GM18508 (cell line): ENCODE results near the gene TIMM13.
"Not testable (repeated sequence)": the region's sequence is repeated elsewhere in the genome, so short reads cannot be mapped to it uniquely, and the experiment has no call there.

ENCODE experiments used
- ATAC-seq: cut with Tn5 transposase; IDR thresholded peaks from one replicate; pipeline ENCODE4 v1.9.1; 2021; ENCODE audit warnings: moderate number of reproducible peaks; ENCODE audit not compliant: insufficient read depth, unreplicated experiment

Gene TIMM13

DNA sequence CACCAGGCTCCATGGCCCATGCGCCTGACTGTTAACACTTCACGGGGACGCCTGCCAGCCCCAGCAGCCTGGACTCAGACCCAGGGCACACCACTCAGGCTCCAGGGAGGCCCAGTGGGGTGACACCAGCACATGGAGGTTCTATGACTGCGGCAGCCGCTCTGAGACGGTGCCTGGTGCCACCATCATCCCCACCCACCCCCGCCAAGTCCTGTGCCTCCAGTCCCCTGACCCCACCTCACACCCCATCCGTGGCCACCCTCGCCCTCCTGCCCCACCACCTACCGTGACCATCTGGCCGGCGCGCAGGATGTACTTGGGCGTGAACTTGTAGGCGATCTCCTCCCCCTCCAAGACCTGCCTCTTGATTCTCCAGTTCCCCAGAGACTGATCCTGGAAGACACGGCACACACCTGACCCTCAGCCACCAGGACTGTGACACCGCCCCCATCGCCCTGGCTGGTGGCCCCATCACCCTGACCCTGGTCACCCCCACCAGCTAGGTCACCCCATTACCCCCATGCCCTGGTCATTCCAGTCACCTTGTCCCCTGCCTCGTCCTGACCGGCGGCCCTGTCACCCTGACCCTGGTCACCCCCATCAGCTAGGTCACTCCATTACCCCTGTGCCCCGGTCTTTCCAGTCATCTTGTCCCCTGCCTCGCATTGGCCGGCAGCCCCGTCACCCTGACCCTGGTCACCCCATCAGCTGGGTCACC lies 4.9 kb upstream of the TIMM13 start:
- no peak for ATAC-seq

GRCh38 chr19:2431318-2432055 lies 4.1 kb upstream of the TIMM13 start:
- no peak for ATAC-seq

GRCh38 chr19:2429917-2430535 lies 2.6 kb upstream of the TIMM13 start:
- no peak for ATAC-seq

- no peak for ATAC-seq
Observed at GRCh38 chr19:2428756-2429711, 1.6 kb upstream of the TIMM13 start.

DNA sequence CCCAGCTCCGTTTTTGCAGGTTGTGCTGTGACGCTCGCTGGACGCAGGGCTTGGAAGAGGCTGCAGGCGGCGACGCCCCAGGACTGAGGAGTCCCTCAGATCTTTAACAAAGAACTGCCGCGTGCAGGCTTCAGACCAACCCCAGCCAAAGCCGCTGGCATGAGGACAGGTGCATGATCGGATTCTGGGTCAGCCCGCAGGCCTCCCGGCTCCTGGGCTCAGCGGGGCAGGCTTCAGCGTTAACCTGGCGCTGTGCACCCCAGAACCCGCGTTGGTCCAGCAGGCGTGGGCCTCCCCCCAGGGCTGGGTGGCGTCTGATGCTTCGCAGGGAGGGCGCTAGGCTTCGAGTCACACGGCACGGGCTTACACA lies 920 bp upstream of the TIMM13 start:
- ATAC-seq = no peak

- peak; percentile 6 for ATAC-seq
Observed at GRCh38 chr19:2426611-2427428, 566 bp downstream of the TIMM13 start.

DNA sequence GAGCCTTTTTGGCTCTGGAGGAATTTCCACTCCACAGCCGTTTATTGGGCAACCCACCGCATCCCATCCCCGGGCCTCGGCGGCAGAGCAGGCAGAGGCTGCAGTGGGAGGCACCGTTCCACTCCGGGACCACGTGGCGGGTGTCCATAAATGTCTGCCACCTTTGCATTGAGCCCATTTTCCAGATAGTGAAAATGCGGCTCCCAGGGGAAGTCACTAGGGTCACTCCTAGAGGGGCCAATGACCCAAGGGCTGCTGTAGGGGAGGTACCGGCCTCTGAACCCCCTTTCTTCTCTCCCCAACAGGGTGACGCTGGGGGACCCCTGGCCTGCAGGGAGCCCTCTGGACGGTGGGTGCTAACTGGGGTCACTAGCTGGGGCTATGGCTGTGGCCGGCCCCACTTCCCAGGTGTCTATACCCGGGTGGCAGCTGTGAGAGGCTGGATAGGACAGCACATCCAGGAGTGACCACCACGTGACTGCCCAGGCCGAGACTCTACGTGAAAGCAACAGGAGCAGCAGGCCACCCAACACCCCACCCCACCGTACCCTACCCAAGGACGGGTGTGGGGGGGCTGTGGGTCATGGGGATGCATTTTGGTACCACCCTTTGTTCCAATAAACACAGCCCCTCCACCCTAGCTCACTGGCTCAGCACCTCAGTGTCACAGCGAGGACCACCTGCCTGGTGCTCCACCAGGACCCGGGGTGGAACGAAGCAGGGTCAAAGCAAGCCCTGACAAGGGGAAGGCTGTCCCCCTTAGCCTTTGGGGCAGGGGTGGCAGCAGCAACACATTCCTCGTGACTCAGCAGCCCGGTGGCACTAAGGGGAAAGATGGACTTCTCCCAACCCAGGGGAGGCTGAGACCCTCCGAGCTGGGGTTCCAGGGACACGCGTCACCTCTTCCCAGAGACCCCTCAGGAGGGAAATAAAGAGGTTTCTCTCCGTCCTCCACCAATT lies 1.5 kb downstream of the TIMM13 start:
- no peak for ATAC-seq

GRCh38 chr19:2424686-2425621 lies 2.4 kb downstream of the TIMM13 start:
- ATAC-seq = no peak

DNA sequence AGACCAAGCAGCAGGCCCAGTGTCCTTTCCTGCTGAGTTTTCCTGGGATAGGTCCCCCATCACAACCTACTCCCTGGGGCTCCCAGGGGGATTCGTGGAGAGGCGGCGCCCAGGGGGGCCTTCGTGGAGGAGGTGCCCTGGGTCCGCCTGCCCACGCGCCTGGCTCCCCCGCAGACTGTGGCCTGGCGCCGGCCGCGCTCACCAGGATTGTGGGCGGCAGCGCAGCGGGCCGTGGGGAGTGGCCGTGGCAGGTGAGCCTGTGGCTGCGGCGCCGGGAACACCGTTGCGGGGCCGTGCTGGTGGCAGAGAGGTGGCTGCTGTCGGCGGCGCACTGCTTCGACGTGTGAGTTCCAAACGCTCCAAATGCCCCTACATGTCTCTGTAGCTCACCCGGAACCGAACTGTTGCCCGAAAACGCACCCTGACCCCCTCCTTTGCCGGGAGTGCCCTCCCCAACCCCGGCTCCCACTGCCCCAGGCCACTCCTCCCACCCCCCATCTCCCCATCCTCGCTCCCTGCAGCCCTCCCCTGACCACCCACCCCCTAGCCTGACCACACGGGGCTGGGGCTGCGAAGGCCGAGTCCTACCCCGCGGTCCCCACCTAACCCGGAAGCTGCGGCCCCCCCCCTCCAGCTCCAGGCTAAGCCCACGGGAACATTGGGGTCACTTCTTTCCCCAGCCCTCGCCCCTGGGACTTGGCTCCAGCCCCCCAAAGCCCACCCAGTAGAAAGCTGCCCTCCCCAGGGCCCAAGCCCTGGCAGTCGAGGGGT lies 3.3 kb downstream of the TIMM13 start:
- ATAC-seq = no peak

- ATAC-seq = no peak
Observed at GRCh38 chr19:2423071-2423914, 4.1 kb downstream of the TIMM13 start.

GRCh38 chr19:2421581-2422306 lies 5.6 kb downstream of the TIMM13 start:
- ATAC-seq = no peak

DNA sequence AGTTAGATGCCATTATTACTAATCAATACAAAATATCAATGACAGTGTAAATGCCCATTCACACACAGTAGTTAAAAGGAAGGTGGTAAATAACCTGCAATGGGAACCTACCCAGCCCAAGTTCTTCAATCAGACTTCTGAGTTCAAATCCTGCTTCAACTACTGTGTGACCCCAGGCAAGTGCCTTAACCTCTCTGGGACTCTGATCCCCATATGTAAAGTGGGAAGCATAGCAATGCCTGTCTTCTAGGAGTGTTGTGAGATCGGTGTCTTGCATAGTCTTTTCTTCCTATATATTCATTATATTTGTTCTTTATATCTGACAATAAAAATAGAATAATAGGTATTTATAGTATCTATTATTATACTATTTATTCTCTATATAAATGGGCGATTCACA lies 6.9 kb downstream of the TIMM13 start:
- no peak for ATAC-seq

GRCh38 chr19:2419754-2420153 lies 7.6 kb downstream of the TIMM13 start:
- ATAC-seq = no peak

DNA sequence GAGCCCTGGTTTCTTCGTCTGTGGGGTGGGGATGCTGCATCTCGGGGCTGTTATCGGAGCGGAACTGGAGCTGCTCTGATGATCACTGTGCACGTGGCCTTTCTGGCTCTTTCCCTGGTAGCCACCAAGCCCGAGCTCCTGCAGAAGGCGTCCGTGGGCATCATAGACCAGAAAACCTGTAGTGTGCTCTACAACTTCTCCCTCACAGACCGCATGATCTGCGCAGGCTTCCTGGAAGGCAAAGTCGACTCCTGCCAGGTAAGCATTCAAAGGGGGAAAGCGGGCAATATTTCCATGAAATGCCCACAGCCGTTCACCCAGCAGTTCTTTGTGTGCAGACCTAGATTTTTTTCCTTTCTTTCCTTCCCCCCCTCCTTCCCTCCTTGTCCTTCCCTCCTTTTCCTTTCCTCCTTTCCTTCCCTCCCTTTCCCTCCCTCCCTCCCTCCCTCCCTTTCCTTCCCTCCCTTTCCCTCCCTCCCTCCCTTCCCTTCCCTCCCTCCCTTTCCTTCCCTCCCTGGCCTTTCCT lies 9.4 kb downstream of the TIMM13 start:
- ATAC-seq = no peak

DNA sequence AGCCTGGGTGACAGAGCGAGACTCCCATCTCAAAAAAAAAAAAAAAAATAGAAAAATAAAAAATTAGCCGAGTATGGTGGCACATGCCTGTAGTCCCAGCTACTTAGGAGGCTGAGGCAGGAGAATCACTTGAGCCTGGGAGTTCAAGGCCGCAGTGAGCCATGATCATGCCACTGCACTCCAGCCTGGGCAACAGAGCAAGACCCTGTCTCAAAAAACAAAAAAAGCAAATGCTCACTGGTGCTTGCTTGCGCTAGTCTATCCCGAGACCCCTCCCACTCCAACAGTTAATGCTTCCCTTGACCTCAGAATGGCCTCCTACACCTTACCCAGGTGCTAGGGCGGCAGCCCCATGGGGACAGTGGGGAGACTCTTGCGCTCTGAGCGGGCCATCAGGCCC lies 9.9 kb downstream of the TIMM13 start:
- not testable (repeated sequence) for ATAC-seq
